HG02588 (cell line): Measurements from ENCODE around the gene SYT7.

Source experiments
- ATAC-seq: cut with Tn5 transposase; IDR thresholded peaks from one replicate; pipeline ENCODE4 v1.9.1; 2021; ENCODE audit warnings: mild to moderate bottlenecking, moderate library complexity; ENCODE audit not compliant: unreplicated experiment

SYT7 gene

DNA sequence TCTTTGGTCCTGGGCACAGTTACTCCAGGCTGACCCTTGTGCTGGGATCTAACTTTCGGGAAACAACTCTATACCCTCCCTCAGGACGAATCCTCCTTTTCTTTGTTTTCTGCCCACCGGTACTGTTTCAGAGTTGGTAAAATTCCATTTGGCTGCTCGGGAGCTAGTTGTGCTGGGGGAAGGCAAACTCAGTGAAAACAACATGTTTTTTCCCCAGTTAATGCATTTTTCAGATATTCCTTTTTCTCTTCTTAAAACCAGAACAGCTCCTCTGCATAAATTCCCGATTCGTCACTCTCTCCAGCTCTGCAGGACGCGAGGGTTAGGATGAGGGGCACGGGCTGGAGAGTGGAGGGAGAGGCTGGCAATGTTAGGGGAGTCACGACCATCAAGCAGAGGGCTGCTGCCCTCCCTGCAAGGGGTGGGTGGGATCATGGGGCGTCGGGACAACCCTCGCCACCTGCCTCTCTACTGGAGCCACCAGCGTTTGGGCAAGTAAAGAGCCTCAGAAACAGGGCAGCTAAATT, 41.0 kb downstream of the SYT7 start:
- ATAC-seq = no peak

DNA sequence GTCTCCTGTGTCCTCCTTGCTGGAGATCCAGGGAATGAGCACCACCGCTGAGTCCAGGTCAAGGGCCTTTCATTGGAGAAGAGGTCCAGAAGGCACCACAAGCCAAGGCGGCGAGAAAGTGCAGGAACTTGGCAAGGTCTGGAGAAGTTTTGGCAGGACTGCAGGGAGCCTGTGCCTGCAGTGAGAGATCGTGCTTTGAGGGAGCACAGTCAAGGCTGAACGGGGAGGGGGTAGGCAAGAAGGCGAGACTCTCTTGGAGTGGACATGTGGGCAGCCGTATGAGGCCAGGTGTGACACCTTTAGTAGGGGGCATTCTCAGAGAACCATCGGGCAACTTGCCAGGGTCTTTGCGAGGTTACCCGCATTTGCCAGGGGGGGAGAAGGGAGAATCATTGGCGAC, 41.9 kb downstream of the SYT7 start:
- ATAC-seq = no peak

DNA sequence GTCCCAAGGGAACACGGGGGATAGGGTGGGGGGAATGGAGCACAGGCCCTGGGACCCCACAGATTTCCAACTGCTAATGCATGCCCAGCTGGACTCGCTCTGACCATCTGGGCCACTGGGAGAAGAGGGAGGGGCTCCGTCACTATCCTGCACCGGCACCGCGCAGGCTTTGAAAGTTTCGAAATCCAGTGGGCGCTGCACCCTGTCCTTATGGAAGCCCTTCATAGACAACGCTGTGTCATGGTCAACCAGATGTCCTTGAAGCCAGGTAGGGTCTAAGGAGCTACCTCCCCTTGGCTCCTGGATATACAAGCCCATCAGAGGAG, 42.3 kb downstream of the SYT7 start:
- ATAC-seq = no peak

DNA sequence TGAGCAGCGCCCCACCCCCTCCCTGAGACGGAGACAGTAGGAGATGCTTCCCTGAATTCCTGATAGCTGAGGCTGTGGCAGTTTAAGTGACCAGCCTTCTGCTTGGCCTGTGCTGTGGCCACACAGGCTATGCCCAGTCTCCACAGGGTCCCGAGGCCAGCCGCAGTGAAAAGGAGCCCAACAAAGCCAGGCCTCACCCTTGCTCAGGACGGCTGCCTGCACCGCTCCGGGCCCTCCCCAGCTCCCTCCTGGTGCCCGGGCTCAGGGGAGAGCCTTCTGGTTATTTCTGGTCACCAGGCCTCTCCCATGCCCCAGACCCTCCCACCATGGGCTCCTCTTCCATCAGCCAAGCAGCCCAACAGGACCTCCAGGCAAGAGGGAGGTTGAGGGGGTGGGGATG, 43.5 kb downstream of the SYT7 start:
- no peak for ATAC-seq

DNA sequence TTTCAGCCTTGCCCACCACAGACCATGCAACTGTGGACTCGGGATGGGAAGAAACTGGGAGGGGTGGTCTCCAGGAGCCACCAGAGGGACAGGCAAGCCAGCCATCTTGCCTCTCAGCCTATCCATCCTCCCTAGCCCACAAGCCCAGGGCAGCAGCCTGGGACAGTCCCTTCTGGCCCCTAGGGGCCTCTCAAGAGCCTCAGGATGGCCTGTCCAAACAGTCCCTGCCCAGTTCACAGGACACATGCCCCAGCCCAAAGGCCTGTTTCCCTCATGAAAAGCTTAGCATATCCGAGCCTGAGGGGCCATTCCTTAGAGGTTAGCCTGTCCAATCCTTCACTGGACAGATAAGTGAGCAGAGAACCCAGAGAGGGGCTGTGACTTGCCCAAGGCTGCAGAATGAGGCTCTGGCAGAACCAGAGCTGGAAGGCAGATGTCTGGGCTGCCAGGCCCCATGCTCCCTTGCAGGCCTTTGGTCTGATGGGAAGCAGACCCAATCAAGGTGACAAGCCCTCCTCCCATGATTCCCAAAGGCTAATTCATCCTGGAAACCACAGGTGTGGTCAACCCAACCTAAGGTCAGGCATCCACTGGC, 44.1 kb downstream of the SYT7 start:
- no peak for ATAC-seq

DNA sequence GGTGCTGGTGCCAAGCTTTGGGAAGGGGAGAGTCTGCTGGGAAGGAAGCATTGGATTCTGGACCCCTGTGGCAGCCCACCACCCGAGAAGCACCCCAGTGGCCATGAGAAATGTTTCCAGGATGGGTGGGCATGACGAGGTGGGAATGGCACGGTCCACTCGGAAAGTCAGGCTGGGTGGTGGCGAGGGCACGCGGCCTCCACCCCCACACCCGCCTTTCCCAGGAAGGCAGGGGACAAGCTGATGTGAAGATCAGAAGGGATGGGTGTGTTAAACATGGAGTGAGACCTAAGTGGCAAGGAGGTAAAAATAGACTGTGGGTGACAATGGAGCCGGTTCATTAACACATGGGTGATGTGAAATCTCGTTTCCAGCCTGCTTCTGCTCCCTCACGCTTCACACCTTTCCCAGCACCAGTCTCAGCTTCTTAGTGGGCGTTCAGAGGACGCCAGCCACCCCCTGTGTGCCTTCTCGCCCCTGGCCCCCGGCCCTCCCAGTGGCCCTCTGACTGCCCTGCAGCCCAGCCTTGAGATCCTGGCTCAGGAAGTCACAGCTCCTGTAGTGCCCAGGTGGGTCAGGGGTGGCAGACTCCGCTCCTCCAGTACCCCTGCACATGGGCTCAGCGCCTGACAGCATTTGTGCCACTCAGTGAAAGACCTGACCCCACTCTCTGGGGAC, 44.7 kb downstream of the SYT7 start:
- no peak for ATAC-seq

DNA sequence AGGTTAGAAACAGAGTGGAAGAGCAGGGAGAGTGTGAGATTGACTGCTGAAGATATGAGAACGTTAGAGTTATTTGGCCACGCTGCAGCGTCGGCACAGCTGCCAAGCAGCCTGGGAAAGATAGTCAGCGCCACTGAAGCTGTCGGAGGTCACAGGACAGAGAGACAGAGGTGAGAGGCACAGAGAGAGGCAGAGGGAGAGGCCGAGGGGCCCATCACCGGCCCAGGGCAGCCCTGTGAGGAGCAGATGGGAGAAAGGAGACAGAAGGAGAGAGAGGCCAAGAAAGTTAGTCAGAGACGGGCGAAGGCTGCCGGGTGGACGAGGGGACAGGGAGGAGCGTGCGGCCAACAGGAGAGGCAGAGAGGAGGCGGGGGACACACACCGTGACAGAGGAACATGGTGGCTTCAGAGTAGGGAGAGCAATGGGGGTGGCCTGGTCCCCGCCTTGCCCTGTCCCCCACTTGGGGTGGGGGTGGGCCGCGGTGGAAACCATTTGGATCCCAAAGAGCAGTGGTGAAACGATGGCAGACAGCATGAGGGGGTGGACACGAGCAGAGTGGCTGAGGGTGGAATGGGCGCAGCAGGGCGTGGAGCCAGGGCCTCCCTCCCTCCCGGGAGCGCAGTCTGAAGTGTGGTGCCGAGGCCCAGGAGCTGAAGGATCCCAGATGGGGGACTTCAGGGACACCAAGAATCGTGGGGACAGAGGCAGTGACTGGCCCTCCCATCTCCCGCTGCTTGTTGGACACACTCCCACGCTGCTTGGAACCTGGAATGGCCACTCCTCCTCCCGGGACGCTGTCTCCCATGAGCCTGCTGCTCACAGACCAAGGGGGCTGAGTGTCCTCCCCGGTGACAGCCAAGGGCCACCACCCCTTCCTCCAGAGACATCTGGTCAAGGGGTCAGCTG, 45.7 kb downstream of the SYT7 start:
- ATAC-seq = no peak

DNA sequence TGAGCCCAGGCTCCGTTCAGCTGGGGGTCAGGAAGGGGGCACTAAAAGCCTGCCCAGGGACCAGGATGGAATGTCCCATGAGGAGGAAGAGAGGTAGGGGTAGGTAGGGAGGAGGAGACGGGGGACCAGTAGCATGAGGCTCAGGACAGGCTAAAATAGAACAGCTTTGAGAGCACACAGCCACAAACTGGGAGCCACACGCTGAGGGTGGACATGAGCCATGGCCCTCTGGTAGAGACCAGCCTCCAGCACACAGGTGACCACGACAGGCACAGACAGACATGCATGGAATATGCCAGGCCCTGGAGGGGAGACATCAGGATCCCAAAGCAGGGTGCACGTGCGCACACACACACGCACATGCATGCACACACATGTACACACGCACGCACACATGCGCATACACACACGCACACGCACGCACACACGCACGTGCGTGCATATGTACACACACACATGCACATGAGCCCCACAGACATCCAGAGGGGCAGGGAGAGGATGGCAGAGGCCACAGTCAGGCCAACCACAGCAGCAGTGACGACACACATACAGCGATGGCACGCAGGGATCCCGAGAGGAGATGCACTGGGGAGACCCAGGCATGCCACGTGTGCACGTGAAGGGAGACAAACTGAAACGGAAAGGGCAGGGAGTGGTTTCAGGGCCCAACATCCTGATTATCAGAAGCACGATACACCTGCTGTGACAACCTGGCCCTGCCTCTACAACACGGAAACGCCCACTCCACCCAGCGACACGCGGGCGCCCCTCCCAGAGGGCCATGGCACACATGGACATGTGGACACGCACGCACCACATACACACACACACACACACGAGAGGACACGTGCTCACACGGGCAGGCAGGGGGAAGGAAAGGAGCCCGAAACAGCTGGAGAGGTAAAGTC, 46.6 kb downstream of the SYT7 start:
- no peak for ATAC-seq

DNA sequence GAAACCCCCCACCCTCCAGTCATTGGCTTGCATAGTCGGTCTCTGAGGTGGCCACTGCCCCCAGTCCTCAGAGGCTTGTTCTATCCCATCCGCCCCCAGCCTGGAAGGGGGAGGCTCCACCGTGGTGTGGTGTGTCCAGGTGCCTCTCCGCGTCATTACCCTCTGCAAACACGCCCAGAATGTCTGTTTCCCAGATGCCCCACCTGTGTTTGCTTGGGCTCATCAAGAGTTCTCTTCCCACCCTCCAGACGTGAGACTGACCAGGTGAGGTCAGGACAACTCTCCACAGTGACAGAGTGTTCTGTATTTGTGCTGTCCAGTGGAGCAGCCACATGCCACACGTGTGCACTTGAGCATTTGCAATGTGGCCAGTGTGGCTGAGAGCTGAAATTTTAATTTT, 47.5 kb downstream of the SYT7 start:
- no peak for ATAC-seq

DNA sequence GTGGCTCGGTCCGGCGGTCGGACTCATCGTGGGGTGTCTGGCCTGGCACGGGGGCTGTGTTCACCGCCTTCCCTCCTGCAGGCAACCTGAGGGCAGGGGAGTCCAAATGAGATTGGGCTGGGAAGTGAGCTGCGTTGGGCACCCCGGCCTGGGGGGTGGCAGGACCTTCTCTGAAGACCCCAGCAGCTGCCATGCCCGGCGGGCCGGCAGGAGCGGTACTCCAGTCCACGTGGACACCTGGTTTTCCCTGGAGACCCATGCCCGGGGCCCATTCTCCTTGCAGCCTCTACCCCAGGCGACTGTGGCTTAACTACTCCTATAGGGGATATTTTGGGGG, 47.9 kb downstream of the SYT7 start:
- ATAC-seq = no peak

DNA sequence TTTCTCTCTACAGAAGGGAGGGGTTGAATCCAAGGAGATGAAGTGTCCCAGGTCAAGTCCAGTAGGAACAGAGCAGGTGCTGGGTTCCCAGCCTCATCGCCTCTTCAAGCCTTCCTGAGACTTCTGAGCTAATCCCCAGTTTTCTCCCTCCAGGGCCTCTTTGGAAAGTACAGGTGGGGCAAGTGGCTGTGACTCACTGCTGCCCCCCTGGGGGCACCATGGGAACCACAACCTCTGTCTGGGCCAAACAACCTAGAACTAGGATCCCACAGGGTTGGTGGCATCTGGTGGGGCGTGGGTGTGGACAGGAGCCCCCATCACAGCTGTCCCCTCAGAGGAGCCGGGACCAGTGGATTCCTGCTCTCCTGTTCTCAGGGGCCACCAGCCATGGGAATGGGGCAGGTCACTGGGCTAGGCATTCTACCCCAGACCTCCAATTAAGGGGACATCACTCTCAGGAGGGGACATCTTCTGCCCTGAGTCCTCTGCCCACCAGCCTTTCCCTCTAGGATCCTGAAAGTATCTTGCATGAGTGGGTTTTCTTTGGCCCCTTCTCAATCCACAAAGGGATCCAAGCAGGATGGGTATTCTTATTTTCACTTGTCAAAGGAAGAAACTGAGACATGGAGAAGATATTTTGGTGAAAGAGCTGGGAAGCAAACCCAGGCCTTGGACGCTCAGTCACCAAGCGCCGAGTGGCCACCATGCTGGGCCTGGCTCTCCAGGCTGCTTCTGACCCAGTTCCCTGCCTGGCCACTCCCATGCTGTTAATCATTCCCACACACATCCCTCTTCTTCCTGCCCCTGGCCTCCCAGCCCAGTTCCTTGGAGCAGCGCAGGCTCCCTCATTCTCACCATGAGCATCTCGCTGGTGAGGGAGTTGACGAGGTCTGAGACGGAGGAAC, 48.5 kb downstream of the SYT7 start:
- ATAC-seq = no peak

DNA sequence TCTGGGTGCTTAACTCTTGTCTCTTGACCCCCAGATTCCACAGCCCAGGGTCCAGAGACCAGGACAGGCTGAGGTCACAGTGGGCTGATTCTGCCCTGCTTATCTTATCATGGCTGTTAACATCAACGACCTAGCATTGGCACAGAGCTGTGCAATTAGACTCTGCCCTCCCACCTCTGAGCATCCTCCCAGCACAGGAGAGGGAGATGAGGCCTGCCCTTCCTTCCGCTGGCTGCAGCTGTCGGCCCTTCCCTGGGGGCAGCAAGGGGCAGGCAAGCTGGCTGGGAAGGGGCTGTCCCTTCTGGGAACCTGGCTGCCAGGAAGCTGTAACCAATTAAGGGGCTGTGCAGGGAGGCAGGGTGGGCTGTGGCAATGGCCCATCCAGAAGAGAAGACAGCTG, 49.8 kb downstream of the SYT7 start:
- no peak for ATAC-seq

DNA sequence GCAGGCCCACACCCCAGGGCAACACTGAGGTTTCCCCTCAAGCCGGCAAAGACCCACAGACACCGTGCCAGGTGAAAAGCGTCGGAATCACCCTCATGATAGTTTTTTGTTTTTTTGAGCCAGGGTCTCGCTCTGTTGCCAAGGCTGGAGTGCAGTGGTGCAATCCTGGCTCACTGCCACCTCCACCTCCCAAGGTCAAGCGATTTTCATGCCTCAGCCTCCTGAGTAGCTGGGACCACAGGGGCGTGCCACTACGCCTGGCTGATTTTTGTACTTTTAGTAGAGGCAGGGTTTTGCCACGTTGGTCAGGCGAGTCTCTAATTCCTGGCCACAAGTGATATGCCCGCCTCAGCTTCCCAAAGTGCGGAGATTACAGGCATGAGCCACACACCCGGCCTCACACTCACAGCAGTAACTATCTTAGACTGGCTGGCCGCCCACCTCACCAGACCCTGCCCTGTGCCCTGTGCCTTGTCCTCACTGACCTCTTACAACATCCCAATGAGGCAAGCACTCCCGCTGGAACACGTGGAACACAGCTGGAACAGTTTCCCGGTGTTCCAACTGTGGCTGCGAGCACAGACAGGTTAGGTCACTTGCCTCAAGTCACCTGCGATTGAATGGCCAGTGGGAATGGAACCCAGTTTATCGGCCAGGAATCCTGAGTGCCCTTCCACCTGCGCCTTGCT, 51.2 kb downstream of the SYT7 start:
- no peak for ATAC-seq

DNA sequence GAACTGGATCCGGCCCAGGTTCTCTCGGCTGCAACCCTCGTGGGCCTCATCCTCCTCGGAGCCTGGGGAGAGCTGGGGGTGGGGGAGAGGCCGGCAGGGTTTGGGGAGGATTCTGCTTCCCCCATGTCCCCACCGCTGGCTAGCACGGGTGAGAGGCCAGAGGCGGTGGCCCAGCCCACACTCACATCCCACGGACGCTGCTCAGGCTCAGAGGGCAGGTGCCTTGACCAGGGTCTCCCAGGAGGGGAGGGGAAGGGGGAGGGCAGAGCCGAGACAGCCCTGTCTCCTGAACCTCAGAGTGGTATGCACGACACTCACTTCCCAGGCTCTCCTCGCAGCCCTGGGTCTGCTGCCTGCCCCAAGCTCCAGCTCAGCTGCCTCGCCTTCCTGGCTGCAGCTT, 52.8 kb downstream of the SYT7 start:
- no peak for ATAC-seq

DNA sequence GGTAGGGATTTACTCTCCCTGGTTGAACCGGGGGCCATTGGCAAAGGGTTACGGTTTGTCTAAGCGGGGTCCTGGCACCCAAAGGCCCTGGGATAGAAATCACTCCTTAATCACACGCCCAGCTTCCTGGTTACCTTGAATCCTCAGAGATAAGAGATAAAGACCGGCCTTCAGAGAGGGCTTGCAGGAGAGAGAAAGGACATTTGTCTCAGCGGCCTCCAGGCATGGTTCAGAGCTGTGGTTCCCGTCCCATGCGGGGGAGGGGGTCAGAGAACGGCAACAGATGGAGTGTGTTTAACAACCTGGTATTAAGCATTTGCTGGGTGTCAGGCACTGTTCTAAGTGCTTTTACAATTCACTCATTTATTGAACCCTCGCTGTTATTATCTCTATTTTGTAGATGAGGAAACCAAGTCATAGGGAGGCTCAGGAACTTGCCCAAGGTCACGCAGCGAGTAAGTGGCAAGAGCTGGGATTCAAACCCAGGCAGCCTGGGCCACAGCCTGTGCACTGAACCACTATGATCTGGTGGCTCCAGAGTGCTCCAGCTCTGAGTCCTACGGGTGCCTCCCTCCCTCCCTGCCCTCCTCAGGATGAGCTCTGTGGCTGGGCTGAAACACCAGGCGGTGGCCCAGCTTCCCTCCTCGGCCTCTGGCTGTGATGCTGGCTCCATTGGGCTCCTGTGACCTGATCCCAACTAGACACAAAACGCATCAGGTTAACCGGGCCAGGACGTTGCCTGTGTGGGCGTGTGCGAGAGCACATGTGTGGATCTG, 53.7 kb downstream of the SYT7 start:
- no peak for ATAC-seq

DNA sequence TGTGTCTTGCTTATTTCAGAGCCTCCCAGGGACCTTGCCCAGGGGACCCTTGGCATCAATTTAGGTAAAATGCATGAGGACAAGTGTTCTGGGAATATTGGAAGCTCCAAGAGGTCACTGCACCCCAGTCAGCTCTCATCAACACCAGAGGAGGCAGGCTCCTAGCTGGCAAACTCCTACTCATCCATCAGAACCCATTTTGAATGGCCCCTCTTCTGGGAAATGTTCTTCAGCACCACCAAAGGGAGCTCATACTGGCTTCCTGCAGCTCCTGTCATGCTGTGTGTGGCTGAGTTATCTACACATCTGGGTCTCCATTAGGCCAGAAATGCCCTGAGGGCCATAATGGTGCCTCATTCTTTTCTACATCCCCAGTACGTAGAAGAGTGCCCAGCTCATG, 54.6 kb downstream of the SYT7 start:
- no peak for ATAC-seq

DNA sequence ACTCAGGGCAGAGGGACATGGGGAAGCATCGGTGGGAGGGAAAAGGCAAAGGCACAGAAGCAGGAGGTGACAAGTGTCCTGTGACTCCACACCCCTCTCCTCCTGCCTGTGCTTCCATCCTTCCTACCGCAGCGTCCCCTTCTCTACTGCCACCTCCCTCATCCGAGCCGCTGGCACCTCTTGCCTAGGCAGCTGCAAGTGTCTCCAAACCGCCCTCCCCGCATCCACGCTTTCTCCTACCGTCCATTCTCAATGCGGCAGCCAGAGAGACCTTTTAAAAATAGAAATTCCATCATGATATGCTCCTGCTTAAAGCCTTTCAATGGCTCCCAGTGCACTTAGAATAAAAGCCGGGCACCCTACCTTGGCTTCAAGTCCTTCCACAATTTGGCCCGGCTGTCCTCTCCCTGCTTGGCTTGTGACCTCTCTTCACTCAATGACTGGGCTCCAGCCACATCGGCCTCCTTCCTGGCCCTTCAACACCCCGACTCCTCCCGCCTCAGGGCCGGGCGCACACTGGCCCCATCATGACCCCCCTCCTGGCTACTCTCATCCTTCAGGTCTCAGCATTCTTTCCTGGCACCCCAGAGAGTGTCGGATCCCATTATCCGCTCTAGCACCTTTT, 55.8 kb downstream of the SYT7 start:
- ATAC-seq = no peak

DNA sequence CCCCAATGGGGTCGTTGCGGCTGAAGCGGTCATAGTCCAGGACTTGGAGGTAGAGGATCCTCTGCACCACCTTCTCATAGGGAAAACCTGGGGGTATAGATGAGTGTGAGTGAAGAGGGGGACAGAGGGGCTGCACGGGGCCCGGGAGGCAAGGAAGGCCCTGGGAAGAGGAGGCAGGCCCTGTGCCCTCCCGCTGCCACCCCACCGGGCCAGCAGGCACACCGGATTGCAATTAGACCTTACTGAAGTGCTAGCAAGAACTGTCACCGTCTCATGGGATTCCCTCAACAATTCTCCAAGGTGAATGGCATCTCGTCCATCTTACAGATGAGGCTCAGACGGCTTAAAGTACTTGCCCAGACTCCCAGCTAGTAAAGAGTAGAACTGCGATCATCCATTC, 56.4 kb downstream of the SYT7 start:
- ATAC-seq = no peak
